ENCODE data around the gene KLHL22.
"Not testable (repeated sequence)": the region's sequence is repeated elsewhere in the genome, so short reads cannot be mapped to it uniquely, and the experiment has no call there.

The KLHL22 gene

DNA sequence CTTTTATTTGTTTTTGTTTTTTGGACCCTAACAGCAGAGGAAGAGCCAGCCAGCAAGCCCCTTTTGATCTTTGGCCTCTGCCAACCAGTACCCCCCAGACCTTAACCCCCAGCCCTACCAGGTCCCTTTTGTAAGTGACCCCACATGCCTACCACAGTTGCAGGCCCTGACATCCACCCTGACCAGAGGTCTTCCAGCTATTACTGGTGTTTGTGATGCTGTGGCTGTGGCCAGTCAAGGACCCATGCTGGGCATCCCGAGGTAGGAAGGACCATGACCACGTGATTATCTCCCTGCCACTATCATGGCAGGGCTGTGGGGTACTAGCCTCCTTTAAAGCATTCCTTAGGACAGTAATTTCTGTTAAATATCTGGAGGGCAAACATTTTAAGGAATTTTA is 20.8 kb upstream of the KLHL22 start:
- TF ChIP-seq, protein P1, sequence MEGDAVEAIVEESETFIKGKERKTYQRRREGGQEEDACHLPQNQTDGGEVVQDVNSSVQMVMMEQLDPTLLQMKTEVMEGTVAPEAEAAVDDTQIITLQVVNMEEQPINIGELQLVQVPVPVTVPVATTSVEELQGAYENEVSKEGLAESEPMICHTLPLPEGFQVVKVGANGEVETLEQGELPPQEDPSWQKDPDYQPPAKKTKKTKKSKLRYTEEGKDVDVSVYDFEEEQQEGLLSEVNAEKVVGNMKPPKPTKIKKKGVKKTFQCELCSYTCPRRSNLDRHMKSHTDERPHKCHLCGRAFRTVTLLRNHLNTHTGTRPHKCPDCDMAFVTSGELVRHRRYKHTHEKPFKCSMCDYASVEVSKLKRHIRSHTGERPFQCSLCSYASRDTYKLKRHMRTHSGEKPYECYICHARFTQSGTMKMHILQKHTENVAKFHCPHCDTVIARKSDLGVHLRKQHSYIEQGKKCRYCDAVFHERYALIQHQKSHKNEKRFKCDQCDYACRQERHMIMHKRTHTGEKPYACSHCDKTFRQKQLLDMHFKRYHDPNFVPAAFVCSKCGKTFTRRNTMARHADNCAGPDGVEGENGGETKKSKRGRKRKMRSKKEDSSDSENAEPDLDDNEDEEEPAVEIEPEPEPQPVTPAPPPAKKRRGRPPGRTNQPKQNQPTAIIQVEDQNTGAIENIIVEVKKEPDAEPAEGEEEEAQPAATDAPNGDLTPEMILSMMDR (conservative IDR thresholded peaks at IDR 0.05; ENCODE audit: low read depth), result no peak
- peak overlapping the region; percentile 88 for H3K27ac ChIP-seq
- CTCF ChIA-PET, result no interaction called here
- POLR2A ChIA-PET (ENCODE audit: low non-redundant PET), result no interaction called here
- DNase-seq (ENCODE audit: low spot score), result no peak

GRCh38 chr22:20514658-20515406 is 19.2 kb upstream of the KLHL22 start:
- CTCF ChIA-PET, result no interaction called here
- TF ChIP-seq, protein P1 (conservative IDR thresholded peaks at IDR 0.05; ENCODE audit: low read depth), result no peak
- POLR2A ChIA-PET (ENCODE audit: low non-redundant PET), result no interaction called here
- H3K27ac ChIP-seq, result peak overlapping the region; percentile 88
- DNase-seq (ENCODE audit: low spot score), result peak; percentile 69

- TF ChIP-seq, protein P1 (conservative IDR thresholded peaks at IDR 0.05; ENCODE audit: low read depth), result no peak
- DNase-seq (ENCODE audit: low spot score), result no peak
- CTCF ChIA-PET, result no interaction called here
- POLR2A ChIA-PET (ENCODE audit: low non-redundant PET), result no interaction called here
- H3K27ac ChIP-seq, result peak overlapping the region; percentile 63
These were observed 16.1 kb upstream of the KLHL22 start for GRCh38 chr22:20511578-20512229.

DNA sequence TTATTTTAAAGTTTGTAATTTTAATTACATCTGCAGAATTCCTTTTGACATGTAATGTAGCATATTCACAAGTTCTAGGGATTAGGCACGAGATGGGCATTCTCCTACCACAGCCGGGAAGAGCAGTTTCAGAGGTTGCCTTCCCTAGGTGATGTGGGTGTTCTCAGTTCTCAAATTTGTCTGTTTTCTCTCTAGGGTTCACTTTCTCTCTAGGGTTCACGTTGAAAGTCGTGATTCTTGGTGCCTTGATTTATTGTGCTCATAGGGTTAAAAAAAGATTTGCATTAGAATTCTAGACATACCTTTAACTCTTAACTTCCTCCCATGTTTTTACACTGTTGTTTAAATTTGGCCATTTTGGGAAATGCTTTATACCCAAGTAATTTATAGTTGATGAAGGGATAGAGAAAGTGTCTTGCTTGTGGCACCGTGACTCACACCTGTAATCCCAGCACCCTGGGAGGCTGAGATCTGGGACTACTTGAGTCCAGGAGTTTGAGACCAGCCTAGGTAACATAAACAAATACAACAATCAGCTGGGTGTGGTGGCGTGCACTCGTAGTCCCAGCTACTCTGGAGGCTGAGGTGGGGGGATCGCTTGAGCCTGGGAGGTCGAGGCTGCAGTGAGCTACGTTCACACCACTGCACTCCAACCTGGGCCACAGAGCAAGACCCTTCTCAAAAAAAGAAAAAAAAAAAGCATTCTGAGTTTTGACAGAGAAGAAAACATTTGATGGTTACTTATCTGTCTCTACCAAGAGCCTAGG is 15.4 kb upstream of the KLHL22 start:
- POLR2A ChIA-PET (ENCODE audit: low non-redundant PET), result no interaction called here
- H3K27ac ChIP-seq, result peak overlapping the region; percentile 63
- TF ChIP-seq, protein P1 (conservative IDR thresholded peaks at IDR 0.05; ENCODE audit: low read depth), result no peak
- CTCF ChIA-PET, result no interaction called here
- DNase-seq (ENCODE audit: low spot score), result no peak

DNA sequence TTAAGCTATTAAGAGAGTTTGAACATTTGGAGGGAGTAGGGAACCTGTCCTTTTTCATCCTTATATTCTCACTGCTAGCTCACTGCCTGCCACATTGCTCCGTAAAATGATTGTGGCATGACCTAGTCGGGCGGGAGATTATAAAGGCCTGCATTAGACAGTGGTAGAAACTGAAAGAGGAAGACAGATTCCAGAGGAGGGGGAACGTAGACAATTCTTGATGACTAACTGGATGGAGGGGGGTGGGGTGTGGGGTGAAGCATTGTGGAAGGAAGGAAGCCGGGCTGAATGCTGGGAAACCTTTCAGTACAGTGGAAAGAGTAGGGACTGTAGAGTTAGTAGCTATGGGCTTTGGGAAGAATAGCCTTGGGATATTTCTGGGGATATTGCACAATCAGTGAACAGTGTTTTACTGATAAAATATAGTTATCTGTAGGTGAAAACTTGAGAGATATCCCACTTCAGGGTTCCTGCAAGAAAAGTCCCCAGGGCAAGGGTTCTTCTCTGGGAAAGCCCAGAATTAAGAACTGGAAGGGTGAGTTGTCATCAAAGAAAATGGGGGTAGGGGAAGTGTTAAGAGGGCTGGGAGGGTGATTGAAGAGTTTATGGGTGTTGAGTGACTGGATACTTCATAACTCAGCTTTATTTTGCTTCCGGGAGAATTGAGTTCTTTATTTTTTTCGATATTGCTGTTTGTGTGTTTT is 13.9 kb upstream of the KLHL22 start:
- CTCF ChIA-PET, result no interaction called here
- POLR2A ChIA-PET (ENCODE audit: low non-redundant PET), result no interaction called here
- peak overlapping the region; percentile 94 for H3K27ac ChIP-seq
- peak; percentile 86 for DNase-seq (ENCODE audit: low spot score)
- TF ChIP-seq, protein P1 (conservative IDR thresholded peaks at IDR 0.05; ENCODE audit: low read depth), result no peak

GRCh38 chr22:20508815-20509271 is 13.2 kb upstream of the KLHL22 start:
- TF ChIP-seq, protein P1 (conservative IDR thresholded peaks at IDR 0.05; ENCODE audit: low read depth), result no peak
- POLR2A ChIA-PET (ENCODE audit: low non-redundant PET), result no interaction called here
- CTCF ChIA-PET, result no interaction called here
- H3K27ac ChIP-seq, result peak overlapping the region; percentile 94
- no peak for DNase-seq (ENCODE audit: low spot score)

DNA sequence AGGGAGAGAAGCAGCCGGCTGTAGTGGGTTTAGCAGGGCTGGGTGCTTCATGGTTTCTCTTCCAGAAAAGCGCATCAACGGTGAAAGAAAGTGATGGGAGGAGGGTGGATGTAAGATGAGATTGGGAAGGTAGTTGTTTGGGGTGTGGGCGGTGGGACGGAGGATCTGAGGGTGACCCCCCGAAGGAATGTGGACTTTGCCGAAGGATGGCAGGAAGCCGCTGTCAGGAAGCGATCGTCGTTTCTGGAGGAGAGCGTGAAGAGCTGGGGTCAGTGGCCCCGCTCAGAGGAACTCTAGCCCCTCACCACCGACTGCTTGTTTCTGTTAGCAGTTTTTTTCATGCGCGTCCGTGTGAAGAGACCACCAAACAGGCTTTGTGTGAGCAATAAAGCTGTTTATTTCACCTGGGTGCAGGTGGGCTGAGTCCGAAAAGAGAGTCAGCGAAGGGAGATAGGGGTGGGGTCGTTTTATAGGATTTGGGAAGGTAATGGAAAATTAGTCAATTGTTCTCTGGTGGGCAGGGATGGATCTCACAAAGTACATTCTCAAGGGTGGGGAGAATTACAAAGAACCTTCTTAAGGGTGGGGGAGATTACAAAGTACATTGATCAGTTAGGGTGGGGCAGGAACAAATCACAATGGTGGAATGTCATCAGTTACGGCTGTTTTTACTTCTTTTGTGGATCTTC is 12.6 kb upstream of the KLHL22 start:
- POLR2A ChIA-PET (ENCODE audit: low non-redundant PET); CTCF ChIA-PET; DNase-seq (ENCODE audit: low spot score): not testable (repeated sequence)
- H3K27ac ChIP-seq, result peak overlapping the region; percentile 94

Measured in RWPE1 (cell line).